HCT116 (cell line): ENCODE measurements around the gene DYNLT4. TPM values are rescaled to one million over a fixed set of nuclear protein-coding genes. Genes with fewer than 3 reads are reported as not detected.
A peak's percentile ranks its signal among the peaks of the same experiment; 100 is the strongest.

Experiments used
- ATAC-seq: fragments of 200-7000 bp; cut with Tn5 transposase; 2 replicates; pipeline ENCODE4 v1.9.1; 2020; ENCODE audit warnings: mild to moderate bottlenecking, moderate library complexity
- BruUV-seq: library from RNA; stranded (reverse); fragments of 400-500 nt; replicated peaks from 2 replicates; lab custom pipeline; 2021; lab: Mats Ljungman, UMichigan
- CTCF ChIA-PET: fragments of 300-600 bp; sonication (Branson Sonifier 250); formaldehyde crosslinking; loops from one replicate; lab custom pipeline; 2021; ENCODE audit warnings: antibody characterized with exemption; lab: Charles Lee
- POLR2A ChIA-PET: fragments of 300-600, 350-600 bp; sonication (Branson Sonifier 250); formaldehyde crosslinking; loops from one replicate; lab custom pipeline; 2021; ENCODE audit warnings: antibody characterized with exemption; lab: Charles Lee
- RAD21 ChIA-PET, 2 experiments: fragments of 300-600 bp; sonication (Branson Sonifier 250); formaldehyde crosslinking; loops; one replicate each; lab custom pipeline; 2023; ENCODE audit warnings: low total read pairs in 2 of 2; ENCODE audit not compliant: uncharacterized antibody in 2 of 2, unreplicated experiment in 2 of 2, low non-redundant PET in 1 of 2; lab: Charles Lee
- DNase-seq: peaks from one replicate; pipeline ENCODE4 v3.0.0-alpha.2; 2010; ENCODE audit warnings: low read depth, low spot score
- H2AFZ ChIP-seq: fragments of 200-600 bp; shearing (Covaris generic), sonication (generic); 2 replicates; pipeline ENCODE4 v1.6.1; 2017; ENCODE audit warnings: low read depth, mixed run types, mixed read lengths, antibody characterized with exemption, low read length; ENCODE audit not compliant: poor library complexity, severe bottlenecking
- H3K27ac ChIP-seq: 2 replicates; pipeline ENCODE4 v1.5.1; 2012; ENCODE audit warnings: low read depth, low read length
- H3K27me3 ChIP-seq: fragments of 200-600 bp; sonication (generic); 2 replicates; pipeline ENCODE4 v1.6.1; 2016; ENCODE audit warnings: mixed run types, low read length, mixed read lengths; ENCODE audit not compliant: insufficient read depth
- H3K36me3 ChIP-seq, 2 experiments: fragments of 200-500 bp in 1 of 2; fragments of 200-600 bp in 1 of 2; sonication (Bioruptor generic) in 1 of 2; sonication (generic) in 1 of 2; 2 replicates each; pipeline versions ENCODE4 v1.5.1 to v1.6.1; 2014 to 2016; ENCODE audit warnings: low read length in 2 of 2, inconsistent platforms in 1 of 2, mixed read lengths in 1 of 2, mixed run types in 1 of 2; ENCODE audit not compliant: insufficient read depth in 2 of 2, control insufficient read depth in 1 of 2
- H3K4me1 ChIP-seq, 2 experiments: fragments of 200-600 bp in 1 of 2; sonication (generic) in 1 of 2; 2 replicates each; pipeline versions ENCODE4 v1.5.1 to v1.6.1; 2012 to 2017; ENCODE audit warnings: low read length in 2 of 2, inconsistent platforms in 1 of 2, mild to moderate bottlenecking in 1 of 2, mixed read lengths in 1 of 2, mixed run types in 1 of 2, moderate library complexity in 1 of 2; ENCODE audit not compliant: insufficient read depth in 2 of 2, control insufficient read depth in 1 of 2
- H3K4me2 ChIP-seq: fragments of 200-600 bp; sonication (generic); 2 replicates; pipeline ENCODE4 v1.6.1; 2017; ENCODE audit warnings: mixed run types, low read length, mixed read lengths
- H3K4me3 ChIP-seq, 2 experiments: fragments of 200-600 bp in 1 of 2; sonication (generic) in 1 of 2; replicated peaks in 1 of 2; 2 replicates each; pipeline ENCODE4 v1.5.1; 2011 to 2016; ENCODE audit warnings: low read length in 2 of 2, control low read depth in 1 of 2, low read depth in 1 of 2, mild to moderate bottlenecking in 1 of 2, mixed read lengths in 1 of 2, mixed run types in 1 of 2
- H3K79me2 ChIP-seq: fragments of 200-600 bp; sonication (generic); 2 replicates; pipeline ENCODE4 v1.6.1; 2017; ENCODE audit warnings: mild to moderate bottlenecking, mixed run types, low read length, moderate library complexity, mixed read lengths; ENCODE audit not compliant: insufficient read depth
- H3K9ac ChIP-seq: fragments of 200-600 bp; sonication (generic); 2 replicates; pipeline ENCODE4 v1.6.1; 2016; ENCODE audit warnings: low read length, mixed read lengths
- H3K9me2 ChIP-seq: fragments of 200-600 bp; sonication (generic), shearing (Covaris generic); 2 replicates; pipeline ENCODE4 v1.6.1; 2017; ENCODE audit warnings: mixed run types, mild to moderate bottlenecking, moderate library complexity; ENCODE audit not compliant: insufficient read depth
- H3K9me3 ChIP-seq, 2 experiments: fragments of 200-500 bp in 1 of 2; fragments of 200-600 bp in 1 of 2; sonication (Bioruptor generic) in 1 of 2; sonication (generic) in 1 of 2; 2 replicates each; pipeline ENCODE4 v1.6.1; 2014 to 2017; ENCODE audit warnings: low read length in 2 of 2, mixed read lengths in 2 of 2, inconsistent platforms in 1 of 2, low read depth in 1 of 2, mild to moderate bottlenecking in 1 of 2, mixed run types in 1 of 2, moderate library complexity in 1 of 2; ENCODE audit not compliant: control insufficient read depth in 1 of 2, insufficient read depth in 1 of 2
- H4K20me1 ChIP-seq: fragments of 200-600 bp; sonication (generic), shearing (Covaris generic); 2 replicates; pipeline ENCODE4 v1.6.1; 2017; ENCODE audit warnings: mixed run types, mild to moderate bottlenecking, moderate library complexity; ENCODE audit not compliant: insufficient read depth
- CTCF ChIP-seq, 3 experiments: fragments of 200-600 bp in 1 of 3; sonication (generic) in 1 of 3; IDR thresholded peaks in 2 of 3; conservative IDR thresholded peaks in 1 of 3; 2 replicates each; pipeline ENCODE4 v1.5.1; 2012 to 2017; ENCODE audit warnings: low read depth in 2 of 3, low read length in 2 of 3, antibody characterized with exemption in 1 of 3, borderline replicate concordance in 1 of 3, control low read depth in 1 of 3, mild to moderate bottlenecking in 1 of 3, mixed read lengths in 1 of 3, mixed run types in 1 of 3, moderate library complexity in 1 of 3; ENCODE audit not compliant: insufficient read depth in 1 of 3
- MAX ChIP-seq: IDR thresholded peaks from 2 replicates; pipeline ENCODE4 v1.6.1; 2012
- POLR2AphosphoS5 ChIP-seq: IDR thresholded peaks from 2 replicates; pipeline ENCODE4 v1.6.1; 2011; ENCODE audit warnings: mild to moderate bottlenecking, low read depth, low read length, moderate library complexity
- RAD21 ChIP-seq: IDR thresholded peaks from 2 replicates; pipeline ENCODE4 v1.6.1; 2012; ENCODE audit warnings: low read depth, mild to moderate bottlenecking
- intact Hi-C: fragments of 100-400 bp; cut with micrococcal nuclease; formaldehyde crosslinking; loops from 2 replicates; pipeline ENCODE4 v1.10.0; 2022
- total RNA-seq: library from RNA; stranded (reverse); gene quantifications from one replicate; pipeline ENCODE4 v1.2.1, GENCODE V29; 2021; ENCODE audit not compliant: unreplicated experiment
- TF ChIP-seq, protein P1 (sequence below): IDR thresholded peaks from 2 replicates; pipeline ENCODE4 v1.6.1; 2012; ENCODE audit warnings: low read depth
- TF ChIP-seq, protein P2 (sequence below): IDR thresholded peaks from 2 replicates; pipeline ENCODE4 v1.6.1; 2011; ENCODE audit warnings: mild to moderate bottlenecking, low read length, moderate library complexity; ENCODE audit not compliant: insufficient replicate concordance; ENCODE audit errors: extremely low read depth

Gene DYNLT4
- total RNA-seq, 1 experiment from 2014 or later, result 0.96 TPM

- H3K27ac ChIP-seq, result peak overlapping the region; percentile 52
Measured at GRCh38 chr1:44786138-44786840, 20.9 kb downstream of the DYNLT4 start.

More at GRCh38 chr1:44786138-44786840, 20.9 kb downstream of the DYNLT4 start:
- BruUV-seq, result no TSS peak
- peak; percentile 52; the same call in 1 of the 2 replicates for TF ChIP-seq POLR2AphosphoS5
- TF ChIP-seq, protein P1, sequence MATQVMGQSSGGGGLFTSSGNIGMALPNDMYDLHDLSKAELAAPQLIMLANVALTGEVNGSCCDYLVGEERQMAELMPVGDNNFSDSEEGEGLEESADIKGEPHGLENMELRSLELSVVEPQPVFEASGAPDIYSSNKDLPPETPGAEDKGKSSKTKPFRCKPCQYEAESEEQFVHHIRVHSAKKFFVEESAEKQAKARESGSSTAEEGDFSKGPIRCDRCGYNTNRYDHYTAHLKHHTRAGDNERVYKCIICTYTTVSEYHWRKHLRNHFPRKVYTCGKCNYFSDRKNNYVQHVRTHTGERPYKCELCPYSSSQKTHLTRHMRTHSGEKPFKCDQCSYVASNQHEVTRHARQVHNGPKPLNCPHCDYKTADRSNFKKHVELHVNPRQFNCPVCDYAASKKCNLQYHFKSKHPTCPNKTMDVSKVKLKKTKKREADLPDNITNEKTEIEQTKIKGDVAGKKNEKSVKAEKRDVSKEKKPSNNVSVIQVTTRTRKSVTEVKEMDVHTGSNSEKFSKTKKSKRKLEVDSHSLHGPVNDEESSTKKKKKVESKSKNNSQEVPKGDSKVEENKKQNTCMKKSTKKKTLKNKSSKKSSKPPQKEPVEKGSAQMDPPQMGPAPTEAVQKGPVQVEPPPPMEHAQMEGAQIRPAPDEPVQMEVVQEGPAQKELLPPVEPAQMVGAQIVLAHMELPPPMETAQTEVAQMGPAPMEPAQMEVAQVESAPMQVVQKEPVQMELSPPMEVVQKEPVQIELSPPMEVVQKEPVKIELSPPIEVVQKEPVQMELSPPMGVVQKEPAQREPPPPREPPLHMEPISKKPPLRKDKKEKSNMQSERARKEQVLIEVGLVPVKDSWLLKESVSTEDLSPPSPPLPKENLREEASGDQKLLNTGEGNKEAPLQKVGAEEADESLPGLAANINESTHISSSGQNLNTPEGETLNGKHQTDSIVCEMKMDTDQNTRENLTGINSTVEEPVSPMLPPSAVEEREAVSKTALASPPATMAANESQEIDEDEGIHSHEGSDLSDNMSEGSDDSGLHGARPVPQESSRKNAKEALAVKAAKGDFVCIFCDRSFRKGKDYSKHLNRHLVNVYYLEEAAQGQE, result no peak
- peak; percentile 97 for TF ChIP-seq MAX
- TF ChIP-seq RAD21, result peak; percentile 93
- TF ChIP-seq, protein P2, sequence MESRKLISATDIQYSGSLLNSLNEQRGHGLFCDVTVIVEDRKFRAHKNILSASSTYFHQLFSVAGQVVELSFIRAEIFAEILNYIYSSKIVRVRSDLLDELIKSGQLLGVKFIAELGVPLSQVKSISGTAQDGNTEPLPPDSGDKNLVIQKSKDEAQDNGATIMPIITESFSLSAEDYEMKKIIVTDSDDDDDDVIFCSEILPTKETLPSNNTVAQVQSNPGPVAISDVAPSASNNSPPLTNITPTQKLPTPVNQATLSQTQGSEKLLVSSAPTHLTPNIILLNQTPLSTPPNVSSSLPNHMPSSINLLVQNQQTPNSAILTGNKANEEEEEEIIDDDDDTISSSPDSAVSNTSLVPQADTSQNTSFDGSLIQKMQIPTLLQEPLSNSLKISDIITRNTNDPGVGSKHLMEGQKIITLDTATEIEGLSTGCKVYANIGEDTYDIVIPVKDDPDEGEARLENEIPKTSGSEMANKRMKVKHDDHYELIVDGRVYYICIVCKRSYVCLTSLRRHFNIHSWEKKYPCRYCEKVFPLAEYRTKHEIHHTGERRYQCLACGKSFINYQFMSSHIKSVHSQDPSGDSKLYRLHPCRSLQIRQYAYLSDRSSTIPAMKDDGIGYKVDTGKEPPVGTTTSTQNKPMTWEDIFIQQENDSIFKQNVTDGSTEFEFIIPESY, result peak; percentile 5
- peak; percentile 80 to 99 (median 99) for TF ChIP-seq CTCF (IDR thresholded peaks at IDR 0.05 in 2 of 3, conservative IDR thresholded peaks at IDR 0.05 in 1 of 3; ENCODE audit: borderline replicate concordance in 1 of 3, insufficient read depth in 1 of 3, low read depth in 2 of 3, low read length in 2 of 3)
- H4K20me1 ChIP-seq, result no peaks in the 10 kb centered on the region
- H3K36me3 ChIP-seq, result peaks cover 0 to 4% of the 10 kb centered on the region in 2 experiments; a peak in 1 of 4 replicates
- no peaks in the 10 kb centered on the region for H3K9me2 ChIP-seq
- POLR2A ChIA-PET, result interaction anchor here (0.7 to 3.7 kb wide), 7 partner anchors 11 to 67 kb away, joined by 3 to 16 read pairs (median 5); partner anchors contain the start of genes PLK3, RNU5D-1 and RPS8
- peaks cover 6 to 24% of the 10 kb centered on the region in 2 experiments for H3K4me1 ChIP-seq
- no peaks in the 10 kb centered on the region for H3K9me3 ChIP-seq
- no peaks in the 10 kb centered on the region for H3K79me2 ChIP-seq
- CTCF ChIA-PET, result interaction anchor here (0.8 to 1.5 kb wide), 3 partner anchors 8 to 22 kb away, joined by 3 to 5 read pairs (median 3); partner anchors contain the start of gene BTBD19
- no peaks in the 10 kb centered on the region for H3K27me3 ChIP-seq
- peak; percentile 80 for ATAC-seq
- intact Hi-C loops, result loop anchor here (5.0 kb wide), 1 partner anchor 786 kb away; no protein-coding TSS in a partner anchor
- H3K4me2 ChIP-seq, result peak overlapping the region; percentile 81
- DNase-seq, result peak; percentile 45
- H2AFZ ChIP-seq, result peak overlapping the region; percentile 75
- peak overlapping the region; percentile 63 for H3K9ac ChIP-seq
- peak overlapping the region; percentile 35 to 51 for H3K4me3 ChIP-seq
- RAD21 ChIA-PET, result no interaction called here
